GM12875 (cell line): Measurements from ENCODE around the gene KLK5.

Experiments used
- H3K4me3 ChIP-seq: one replicate; pipeline ENCODE4 v1.5.1; 2011; ENCODE audit warnings: low read depth, low read length, control low read depth
- TF ChIP-seq, protein P1 (sequence below): IDR thresholded peaks from 2 replicates; pipeline ENCODE4 v1.5.1; 2011; ENCODE audit warnings: low read depth, mild to moderate bottlenecking, control low read depth, inconsistent platforms, low read length, moderate library complexity, borderline replicate concordance; ENCODE audit not compliant: insufficient read depth

Gene KLK5

DNA sequence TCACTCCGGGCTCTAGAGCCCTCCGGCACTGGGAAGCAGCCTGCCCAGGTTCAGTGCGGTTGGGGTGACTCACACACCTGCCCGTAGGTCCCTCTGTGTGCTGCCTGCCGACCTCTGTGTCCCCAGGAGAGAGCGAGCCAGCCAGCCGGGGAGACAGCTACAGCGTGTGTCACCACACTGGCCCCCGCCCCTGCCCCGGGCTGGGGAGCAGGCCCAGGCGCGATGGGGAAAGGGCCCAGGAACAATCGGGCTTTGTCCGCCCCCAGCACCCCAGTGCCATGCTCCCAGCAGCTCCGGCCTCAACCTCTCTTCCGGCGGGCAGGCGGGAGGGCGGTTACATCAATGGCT lies 16.5 kb upstream of the KLK5 start, which contains the start of gene KLK6:
KLK6 (minus strand) TSS at position 179 of the 348 bp plus-strand sequence. CDS start 1,487 bp downstream, outside the sequence.
- H3K4me3 ChIP-seq, result no peak within 1 kb of the TSS
- TF ChIP-seq, protein P1, sequence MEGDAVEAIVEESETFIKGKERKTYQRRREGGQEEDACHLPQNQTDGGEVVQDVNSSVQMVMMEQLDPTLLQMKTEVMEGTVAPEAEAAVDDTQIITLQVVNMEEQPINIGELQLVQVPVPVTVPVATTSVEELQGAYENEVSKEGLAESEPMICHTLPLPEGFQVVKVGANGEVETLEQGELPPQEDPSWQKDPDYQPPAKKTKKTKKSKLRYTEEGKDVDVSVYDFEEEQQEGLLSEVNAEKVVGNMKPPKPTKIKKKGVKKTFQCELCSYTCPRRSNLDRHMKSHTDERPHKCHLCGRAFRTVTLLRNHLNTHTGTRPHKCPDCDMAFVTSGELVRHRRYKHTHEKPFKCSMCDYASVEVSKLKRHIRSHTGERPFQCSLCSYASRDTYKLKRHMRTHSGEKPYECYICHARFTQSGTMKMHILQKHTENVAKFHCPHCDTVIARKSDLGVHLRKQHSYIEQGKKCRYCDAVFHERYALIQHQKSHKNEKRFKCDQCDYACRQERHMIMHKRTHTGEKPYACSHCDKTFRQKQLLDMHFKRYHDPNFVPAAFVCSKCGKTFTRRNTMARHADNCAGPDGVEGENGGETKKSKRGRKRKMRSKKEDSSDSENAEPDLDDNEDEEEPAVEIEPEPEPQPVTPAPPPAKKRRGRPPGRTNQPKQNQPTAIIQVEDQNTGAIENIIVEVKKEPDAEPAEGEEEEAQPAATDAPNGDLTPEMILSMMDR, result no peak

DNA sequence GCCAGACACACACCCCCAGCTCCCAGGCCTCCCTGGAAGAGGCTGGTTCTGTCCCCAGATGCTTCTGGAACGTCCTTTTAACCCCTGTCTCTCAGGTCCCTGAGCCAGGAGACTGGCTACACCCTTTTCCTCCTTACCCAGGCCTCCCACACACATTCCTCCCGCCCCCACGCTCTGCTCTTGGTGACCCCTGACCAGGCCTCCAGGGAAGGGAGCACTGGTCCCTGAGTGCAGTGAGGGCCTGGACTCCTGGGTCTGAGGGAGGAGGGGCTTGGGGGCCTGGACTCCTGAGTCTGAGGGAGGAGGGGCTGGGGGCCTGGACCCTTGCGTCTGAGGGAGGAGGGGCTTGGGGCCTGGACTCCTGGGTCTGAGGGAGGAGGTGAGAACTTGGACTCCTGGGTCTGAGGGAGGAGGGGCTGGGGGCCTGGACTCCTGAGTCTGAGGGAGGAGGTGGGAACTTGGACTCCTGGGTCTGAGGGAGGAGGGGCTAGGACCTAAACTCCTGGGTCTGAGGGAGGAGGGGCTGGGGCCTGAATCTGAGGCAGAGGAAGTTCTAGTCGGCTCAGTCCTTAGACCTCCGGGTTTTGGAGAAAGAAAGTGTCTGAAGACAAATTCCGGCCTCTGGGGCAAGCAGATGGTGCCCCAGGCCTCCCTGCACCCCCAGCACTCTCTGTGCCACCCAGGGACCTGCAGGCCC lies 16.0 kb upstream of the KLK5 start:
- H3K4me3 ChIP-seq, result no peak overlapping the region
- TF ChIP-seq, protein P1, result no peak

DNA sequence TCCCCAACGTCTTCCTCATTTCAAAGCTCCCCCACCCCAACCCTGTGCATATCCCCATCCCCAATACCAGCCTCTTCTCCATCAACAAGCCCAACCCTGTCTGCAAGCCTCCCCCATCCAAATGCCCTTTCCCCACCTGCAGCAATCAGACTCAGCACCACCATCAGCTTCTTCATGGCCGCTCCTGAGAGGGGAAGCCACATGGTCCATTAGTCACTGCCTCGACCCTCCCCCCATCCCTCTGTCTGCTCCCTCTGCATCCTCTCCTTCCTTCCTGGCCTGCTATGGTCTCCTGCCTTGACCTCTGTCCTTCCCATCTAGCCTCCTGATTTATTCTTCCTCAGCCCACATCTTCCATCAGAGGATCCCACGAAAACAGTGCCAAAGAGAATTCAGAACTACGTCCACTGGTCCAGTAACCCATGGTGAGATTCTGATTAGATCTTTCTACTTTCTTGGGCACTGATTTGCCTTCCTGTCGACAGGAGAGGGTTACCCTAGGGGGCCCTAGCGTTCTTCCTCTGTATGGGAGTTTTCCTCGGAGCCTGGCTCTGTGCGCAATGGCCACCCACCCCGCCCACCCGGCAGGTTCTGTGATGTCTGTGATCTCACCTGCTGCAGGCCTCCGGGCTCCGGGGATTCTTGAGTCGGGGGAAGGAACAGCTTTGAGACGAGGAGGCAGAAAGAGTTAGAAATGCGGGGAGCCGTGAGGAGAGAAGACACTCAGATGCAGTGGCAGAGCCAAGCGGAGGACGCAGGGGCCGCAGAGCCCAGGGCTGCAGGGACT lies 15.3 kb upstream of the KLK5 start:
- TF ChIP-seq, protein P1, result no peak
- no peak overlapping the region for H3K4me3 ChIP-seq

DNA sequence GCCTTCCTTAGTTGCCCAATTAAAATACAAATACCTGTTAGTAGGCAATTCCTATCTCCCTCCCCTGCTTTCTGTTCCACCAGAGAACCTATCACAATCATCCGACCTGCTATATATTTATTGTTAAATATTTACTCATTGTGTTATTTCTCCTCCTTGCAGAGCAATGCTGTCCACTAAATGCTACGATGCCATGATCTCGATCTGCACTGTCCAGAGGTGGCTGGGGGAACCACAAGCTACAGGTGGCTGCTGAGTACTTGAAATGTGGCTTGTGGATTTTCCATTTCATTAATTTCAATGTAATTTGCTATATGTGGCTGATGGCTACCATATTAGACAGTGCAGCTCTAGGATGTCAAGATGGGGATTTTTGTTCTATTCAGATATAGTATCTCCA lies 11.4 kb upstream of the KLK5 start:
- no peak overlapping the region for H3K4me3 ChIP-seq
- TF ChIP-seq, protein P1, result no peak

DNA sequence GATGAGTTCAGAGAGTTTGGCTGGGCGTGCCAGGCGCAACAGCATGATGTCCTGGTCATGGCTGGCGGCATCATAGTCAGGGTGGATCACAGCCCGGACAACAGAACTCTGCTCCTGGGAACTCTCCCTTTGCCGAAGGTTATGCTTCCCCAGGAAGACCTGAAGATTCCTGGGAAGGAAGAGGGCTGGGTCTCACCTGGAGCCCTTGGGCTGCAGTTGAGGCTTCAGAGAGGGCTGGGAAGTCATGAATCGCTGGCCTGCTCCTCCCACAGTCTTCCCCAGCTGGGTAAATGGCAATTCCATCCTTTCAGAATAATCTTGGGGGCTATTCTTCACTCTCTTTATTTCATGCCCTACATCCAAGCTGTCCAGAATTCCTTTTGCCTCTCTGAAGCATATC lies 10.5 kb upstream of the KLK5 start:
- TF ChIP-seq, protein P1, result no peak
- H3K4me3 ChIP-seq, result no peak overlapping the region

DNA sequence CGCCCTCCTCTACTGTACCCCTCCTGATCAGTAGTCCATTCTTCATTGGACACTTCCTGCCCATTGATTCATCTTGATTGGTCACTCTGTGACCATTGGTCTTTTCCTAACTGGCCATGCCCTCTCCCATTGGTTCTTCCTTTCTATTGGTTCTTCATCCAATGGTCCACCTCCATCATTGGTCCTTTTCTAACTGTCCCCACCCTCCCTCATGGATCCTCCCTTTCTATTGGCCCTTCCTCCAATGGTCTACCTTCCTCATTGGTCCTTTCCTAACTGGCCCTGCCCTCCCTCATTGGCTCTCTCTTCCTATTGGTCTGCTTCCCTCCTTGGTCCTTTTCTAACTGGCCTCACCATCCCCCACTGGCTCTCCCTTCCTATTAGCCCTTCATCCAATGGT lies 9.4 kb upstream of the KLK5 start:
- TF ChIP-seq, protein P1, result no peak

More for the DNA sequence above, 9.4 kb upstream of the KLK5 start:
- H3K4me3 ChIP-seq, result no peak overlapping the region
